SK-N-MC (cell line): Measurements from ENCODE around the gene EPHB4.

ENCODE experiments used
- DNase-seq: peaks from one replicate; pipeline ENCODE4 v3.0.0-alpha.2; 2011; ENCODE audit warnings: low read depth, low spot score
- H3K27ac ChIP-seq: fragments of 200-600 bp; sonication (generic); 2 replicates; pipeline ENCODE4 v1.5.1; 2016; ENCODE audit warnings: mixed run types
- H3K36me3 ChIP-seq: fragments of 200-600 bp; sonication (generic); 2 replicates; pipeline ENCODE4 v1.6.1; 2017; ENCODE audit warnings: antibody characterized with exemption, low read length, mixed read lengths; ENCODE audit not compliant: insufficient read depth
- H3K4me3 ChIP-seq: fragments of 200-600 bp; sonication (generic); 2 replicates; pipeline ENCODE4 v1.5.1; 2016
- H3K9ac ChIP-seq: fragments of 200-600 bp; sonication (generic); 2 replicates; pipeline ENCODE4 v1.8.0; 2017; ENCODE audit warnings: mixed run types, mixed read lengths; ENCODE audit not compliant: insufficient read length
- H3K9me3 ChIP-seq: fragments of 200-600 bp; sonication (generic); 2 replicates; pipeline ENCODE4 v1.6.1; 2017; ENCODE audit warnings: low read depth, mild to moderate bottlenecking, antibody characterized with exemption, low read length, moderate library complexity, mixed read lengths
- EZH2 ChIP-seq: fragments of 200-600 bp; sonication (generic); IDR thresholded peaks from one replicate; pipeline ENCODE4 v1.6.1; 2017; ENCODE audit warnings: antibody characterized with exemption
- FOXP2 ChIP-seq: optimal IDR thresholded peaks from 2 replicates; pipeline ENCODE3; 2011; ENCODE audit warnings: mild to moderate bottlenecking, moderate library complexity; ENCODE audit not compliant: insufficient read depth; ENCODE audit errors: extremely low read length, control extremely low read depth
- POLR2AphosphoS5 ChIP-seq: IDR thresholded peaks from 2 replicates; pipeline ENCODE4 v1.6.1; 2012; ENCODE audit warnings: mild to moderate bottlenecking, low read depth, low read length, borderline replicate concordance

EPHB4 gene

GRCh38 chr7:100825751-100826513, 1.4 kb downstream of the EPHB4 start:
- H3K9ac ChIP-seq, result peak overlapping the region; percentile 87
- H3K27ac ChIP-seq, result no peak overlapping the region; the same call in 1 of the 2 replicates
- no peaks in the 10 kb centered on the region for H3K9me3 ChIP-seq
- TF ChIP-seq POLR2AphosphoS5, result no peak
- TF ChIP-seq FOXP2, result no peak
- no peak for TF ChIP-seq EZH2
- no peak for DNase-seq
- peaks cover 33% of the 10 kb centered on the region for H3K36me3 ChIP-seq
- H3K4me3 ChIP-seq, result peak overlapping the region; percentile 91

DNA sequence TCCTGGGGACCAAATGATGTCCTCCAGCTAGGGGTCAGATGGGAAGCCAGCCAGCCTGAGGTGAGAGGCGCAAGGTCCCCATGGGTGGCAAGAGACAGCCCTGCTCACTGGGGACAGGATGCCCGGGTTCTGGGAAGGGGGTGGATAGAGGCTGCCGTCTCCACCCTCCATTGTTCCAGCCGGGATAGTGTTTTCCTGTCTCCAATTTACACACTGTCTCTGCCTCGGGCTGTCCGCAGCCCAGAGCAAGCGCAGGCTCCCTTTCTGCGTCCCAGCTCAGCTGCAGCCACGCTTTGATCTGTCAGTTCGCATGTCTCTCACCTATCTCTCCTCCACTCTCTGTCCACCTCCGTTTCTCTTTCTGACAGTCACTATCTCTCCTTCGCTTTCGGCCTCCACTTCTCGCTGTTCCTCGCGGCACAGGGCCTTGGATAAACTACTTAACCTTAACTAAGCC, 2.1 kb downstream of the EPHB4 start:
- Histone ChIP-seq H3K4me3 (peak overlapping the region; percentile 91), H3K27ac (no peak overlapping the region), H3K9me3 (no peaks in the 10 kb centered on the region), H3K36me3 (peaks cover 40% of the 10 kb centered on the region), H3K9ac (peak overlapping the region; percentile 87)
- TF ChIP-seq EZH2 (no peak), FOXP2 (no peak), POLR2AphosphoS5 (no peak)
- no peak for DNase-seq

DNA sequence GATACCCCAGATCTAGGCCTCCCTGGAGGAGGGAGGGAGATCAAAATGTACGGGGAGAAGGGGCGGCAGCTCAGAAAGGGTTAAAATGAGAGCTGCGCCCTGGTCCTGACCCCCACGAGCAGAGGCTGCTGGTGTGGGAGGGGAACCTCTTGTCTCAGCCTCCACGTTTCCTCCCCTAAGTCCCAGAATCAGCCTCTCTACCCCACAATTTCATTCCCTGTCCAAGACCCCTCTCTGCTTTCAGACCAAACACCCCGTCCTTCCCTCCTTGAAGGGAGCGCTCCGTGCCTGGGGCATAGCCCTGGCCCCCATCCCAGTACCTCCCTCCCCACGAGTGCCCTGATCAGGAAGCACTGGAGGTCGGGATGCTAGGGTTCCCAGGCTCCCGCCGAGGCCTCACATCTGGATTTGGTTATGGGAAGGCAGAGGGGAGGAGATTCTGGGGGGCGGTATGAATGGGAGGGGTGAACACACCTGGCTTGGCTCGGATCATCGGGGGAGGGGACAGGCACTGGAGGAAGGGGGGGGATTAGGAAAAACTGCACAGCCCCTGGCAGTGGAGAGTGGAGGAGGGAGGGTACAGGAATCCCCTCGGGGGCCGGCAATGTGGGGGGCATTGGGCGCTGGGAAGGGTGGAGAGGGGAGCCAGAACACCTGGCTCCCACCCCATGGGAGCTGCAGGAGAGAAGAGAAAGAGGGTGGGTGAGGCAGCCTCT, 2.7 kb downstream of the EPHB4 start:
- Histone ChIP-seq H3K9ac (peak overlapping the region; percentile 30), H3K9me3 (no peaks in the 10 kb centered on the region), H3K27ac (no peak overlapping the region), H3K36me3 (peaks cover 46% of the 10 kb centered on the region), H3K4me3 (peak overlapping the region; percentile 91)
- TF ChIP-seq EZH2, result no peak
- no peak for TF ChIP-seq FOXP2
- no peak; the same call in 1 of the 2 replicates for TF ChIP-seq POLR2AphosphoS5
- DNase-seq, result no peak

DNA sequence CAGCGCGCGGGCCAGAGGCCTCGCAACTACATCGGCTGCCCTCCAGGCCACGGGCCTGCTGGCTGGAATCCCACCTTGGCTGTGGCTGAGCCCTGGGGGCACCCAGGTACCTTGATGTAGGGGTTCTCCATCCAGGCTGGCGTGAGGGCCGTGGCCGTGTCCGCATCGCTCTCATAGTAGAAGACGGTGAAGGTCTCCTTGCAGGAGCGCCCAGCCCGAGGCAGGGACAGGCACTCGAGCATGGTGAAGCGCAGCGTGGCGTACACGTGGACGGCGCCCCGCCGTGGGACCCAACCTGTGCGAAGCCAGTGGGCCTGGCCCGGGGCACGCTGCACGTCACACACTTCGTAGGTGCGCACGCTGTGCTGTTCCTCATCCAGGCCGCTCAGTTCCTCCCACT, 3.8 kb downstream of the EPHB4 start:
- DNase-seq, result no peak
- Histone ChIP-seq H3K27ac (no peak overlapping the region), H3K36me3 (peaks cover 57% of the 10 kb centered on the region), H3K4me3 (no peak overlapping the region), H3K9me3 (no peaks in the 10 kb centered on the region), H3K9ac (no peak overlapping the region)
- TF ChIP-seq EZH2 (no peak), FOXP2 (no peak), POLR2AphosphoS5 (no peak)

DNA sequence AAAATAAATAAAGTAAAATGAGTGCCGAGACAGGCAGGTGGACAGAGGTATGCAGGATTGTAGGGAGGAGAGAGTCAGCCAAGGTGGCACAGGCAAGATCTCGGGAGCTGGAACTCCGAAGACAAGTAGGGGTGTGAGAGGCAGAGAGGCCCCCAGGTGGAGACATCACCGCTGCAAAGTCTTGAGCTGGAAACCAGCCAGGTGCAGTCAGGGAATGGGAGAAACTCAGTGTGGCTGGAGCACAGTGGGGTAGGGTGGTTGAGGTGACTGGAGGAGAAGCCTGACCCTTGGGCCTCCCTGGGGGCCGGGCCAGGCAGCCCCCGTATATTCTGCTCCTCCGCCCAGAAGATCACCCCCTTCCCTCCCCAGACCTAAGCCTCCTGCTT, 4.2 kb downstream of the EPHB4 start:
- TF ChIP-seq POLR2AphosphoS5, result no peak
- TF ChIP-seq EZH2, result no peak
- no peak for TF ChIP-seq FOXP2
- H3K4me3 ChIP-seq, result no peak overlapping the region
- peaks cover 61% of the 10 kb centered on the region for H3K36me3 ChIP-seq
- H3K9me3 ChIP-seq, result no peaks in the 10 kb centered on the region
- DNase-seq, result no peak
- no peak overlapping the region for H3K9ac ChIP-seq
- H3K27ac ChIP-seq, result no peak overlapping the region

- Histone ChIP-seq H3K27ac (no peak overlapping the region), H3K9ac (no peak overlapping the region), H3K36me3 (peaks cover 64% of the 10 kb centered on the region), H3K9me3 (no peaks in the 10 kb centered on the region), H3K4me3 (no peak overlapping the region)
- TF ChIP-seq POLR2AphosphoS5 (no peak), EZH2 (no peak), FOXP2 (no peak)
- no peak for DNase-seq
Measured at GRCh38 chr7:100822236-100823139, 4.8 kb downstream of the EPHB4 start.

DNA sequence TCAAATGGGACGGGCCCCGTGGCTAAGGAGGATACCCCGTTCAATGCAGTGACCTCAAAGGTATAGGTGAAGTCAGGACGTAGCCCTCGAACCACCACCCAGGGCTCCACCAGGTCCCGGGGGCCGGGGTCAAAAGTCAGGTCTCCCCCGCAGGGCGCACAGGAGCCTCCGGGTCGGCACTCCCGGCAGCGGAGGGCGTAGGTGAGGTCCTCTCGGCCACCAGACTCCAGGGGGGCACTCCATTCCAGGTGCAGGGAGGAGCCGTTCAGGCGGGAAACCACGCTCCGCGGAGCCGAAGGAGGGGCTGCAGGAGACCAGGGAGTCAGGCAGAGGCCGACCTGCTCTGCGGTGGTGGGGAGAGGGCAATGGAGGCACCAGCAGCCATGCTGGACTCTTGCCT, 7.7 kb downstream of the EPHB4 start:
- Histone ChIP-seq H3K9ac (no peak overlapping the region), H3K36me3 (peaks cover 87% of the 10 kb centered on the region), H3K4me3 (no peak overlapping the region), H3K9me3 (no peaks in the 10 kb centered on the region), H3K27ac (no peak overlapping the region)
- no peak for DNase-seq
- no peak for TF ChIP-seq FOXP2
- TF ChIP-seq POLR2AphosphoS5, result no peak
- TF ChIP-seq EZH2, result no peak

DNA sequence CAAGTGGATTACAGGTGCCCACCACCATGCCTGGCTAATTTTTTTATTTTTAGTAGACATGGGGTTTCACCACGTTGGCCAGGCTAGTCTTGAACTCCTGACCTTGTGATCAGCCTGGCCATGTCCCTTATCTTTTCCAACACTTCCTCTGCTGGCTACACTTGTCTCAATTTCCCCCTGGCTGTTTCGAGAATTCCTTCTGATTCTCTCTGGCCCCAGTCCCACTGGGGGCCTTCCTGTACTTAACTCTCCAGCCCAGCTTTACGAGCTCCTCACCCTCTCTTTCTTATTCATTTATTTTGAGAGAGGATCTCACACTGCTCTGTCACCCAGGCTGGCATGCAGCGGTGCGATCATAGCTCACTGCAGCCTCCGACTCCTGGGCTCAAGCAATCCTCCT, 8.5 kb downstream of the EPHB4 start:
- TF ChIP-seq EZH2, result no peak
- no peak for TF ChIP-seq POLR2AphosphoS5
- no peak for TF ChIP-seq FOXP2
- DNase-seq, result no peak
- peaks cover 87% of the 10 kb centered on the region for H3K36me3 ChIP-seq
- H3K9ac ChIP-seq, result no peak overlapping the region
- H3K4me3 ChIP-seq, result no peak overlapping the region
- no peaks in the 10 kb centered on the region for H3K9me3 ChIP-seq
- H3K27ac ChIP-seq, result no peak overlapping the region
